ENCODE results near the gene EFHD2.
A peak's percentile ranks its signal among the peaks of the same experiment; 100 is the strongest.

Gene EFHD2

DNA sequence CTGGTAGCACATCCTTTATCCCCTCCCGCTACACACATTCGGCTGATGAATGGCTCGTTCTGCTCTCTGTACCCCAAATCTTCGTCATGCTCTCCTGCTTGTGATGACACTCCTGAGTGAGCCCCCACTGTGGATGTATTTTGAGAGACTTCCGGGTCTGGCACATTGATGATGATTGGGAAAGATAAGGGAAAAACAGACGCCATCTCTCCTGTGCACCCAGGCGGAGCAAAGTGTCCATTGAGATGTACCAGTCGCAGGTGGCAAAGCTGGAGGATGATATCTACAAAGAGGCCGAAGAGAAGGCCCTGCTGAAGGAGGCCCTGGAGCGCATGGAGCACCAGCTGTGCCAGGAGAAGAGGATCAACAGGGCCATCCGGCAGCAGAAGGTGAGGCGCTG is 27.9 kb upstream of the EFHD2 start:
- no peak overlapping the region for H3K9ac ChIP-seq (ENCODE audit: low read length)
- H3K4me2 ChIP-seq (ENCODE audit: low read length): no peak overlapping the region
- no peaks in the 10 kb centered on the region for H3K9me3 ChIP-seq (ENCODE audit: insufficient read depth, low read length)
- no peak overlapping the region for H2AFZ ChIP-seq (ENCODE audit: low read depth, low read length)
- H3K79me2 ChIP-seq (ENCODE audit: low read length): no peaks in the 10 kb centered on the region
- no peak overlapping the region for H3K27ac ChIP-seq (ENCODE audit: low read length)
- H3K27me3 ChIP-seq (ENCODE audit: low read depth, low read length): peaks cover 15% of the 10 kb centered on the region
- no peaks in the 10 kb centered on the region for H3K4me1 ChIP-seq (ENCODE audit: low read length)
- no peak overlapping the region for H3K4me3 ChIP-seq (ENCODE audit: low read length)
- no peaks in the 10 kb centered on the region for H4K20me1 ChIP-seq (ENCODE audit: insufficient read depth, low read length)
- no peak for TF ChIP-seq EZH2phosphoT487 (IDR thresholded peaks at IDR 0.05; ENCODE audit: low read depth)
- TF ChIP-seq, protein P1, sequence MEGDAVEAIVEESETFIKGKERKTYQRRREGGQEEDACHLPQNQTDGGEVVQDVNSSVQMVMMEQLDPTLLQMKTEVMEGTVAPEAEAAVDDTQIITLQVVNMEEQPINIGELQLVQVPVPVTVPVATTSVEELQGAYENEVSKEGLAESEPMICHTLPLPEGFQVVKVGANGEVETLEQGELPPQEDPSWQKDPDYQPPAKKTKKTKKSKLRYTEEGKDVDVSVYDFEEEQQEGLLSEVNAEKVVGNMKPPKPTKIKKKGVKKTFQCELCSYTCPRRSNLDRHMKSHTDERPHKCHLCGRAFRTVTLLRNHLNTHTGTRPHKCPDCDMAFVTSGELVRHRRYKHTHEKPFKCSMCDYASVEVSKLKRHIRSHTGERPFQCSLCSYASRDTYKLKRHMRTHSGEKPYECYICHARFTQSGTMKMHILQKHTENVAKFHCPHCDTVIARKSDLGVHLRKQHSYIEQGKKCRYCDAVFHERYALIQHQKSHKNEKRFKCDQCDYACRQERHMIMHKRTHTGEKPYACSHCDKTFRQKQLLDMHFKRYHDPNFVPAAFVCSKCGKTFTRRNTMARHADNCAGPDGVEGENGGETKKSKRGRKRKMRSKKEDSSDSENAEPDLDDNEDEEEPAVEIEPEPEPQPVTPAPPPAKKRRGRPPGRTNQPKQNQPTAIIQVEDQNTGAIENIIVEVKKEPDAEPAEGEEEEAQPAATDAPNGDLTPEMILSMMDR (IDR thresholded peaks at IDR 0.05; ENCODE audit: low read depth, low read length): no peak
- H3K36me3 ChIP-seq (replicated peaks; ENCODE audit: low read depth, low read length): no peaks in the 10 kb centered on the region

DNA sequence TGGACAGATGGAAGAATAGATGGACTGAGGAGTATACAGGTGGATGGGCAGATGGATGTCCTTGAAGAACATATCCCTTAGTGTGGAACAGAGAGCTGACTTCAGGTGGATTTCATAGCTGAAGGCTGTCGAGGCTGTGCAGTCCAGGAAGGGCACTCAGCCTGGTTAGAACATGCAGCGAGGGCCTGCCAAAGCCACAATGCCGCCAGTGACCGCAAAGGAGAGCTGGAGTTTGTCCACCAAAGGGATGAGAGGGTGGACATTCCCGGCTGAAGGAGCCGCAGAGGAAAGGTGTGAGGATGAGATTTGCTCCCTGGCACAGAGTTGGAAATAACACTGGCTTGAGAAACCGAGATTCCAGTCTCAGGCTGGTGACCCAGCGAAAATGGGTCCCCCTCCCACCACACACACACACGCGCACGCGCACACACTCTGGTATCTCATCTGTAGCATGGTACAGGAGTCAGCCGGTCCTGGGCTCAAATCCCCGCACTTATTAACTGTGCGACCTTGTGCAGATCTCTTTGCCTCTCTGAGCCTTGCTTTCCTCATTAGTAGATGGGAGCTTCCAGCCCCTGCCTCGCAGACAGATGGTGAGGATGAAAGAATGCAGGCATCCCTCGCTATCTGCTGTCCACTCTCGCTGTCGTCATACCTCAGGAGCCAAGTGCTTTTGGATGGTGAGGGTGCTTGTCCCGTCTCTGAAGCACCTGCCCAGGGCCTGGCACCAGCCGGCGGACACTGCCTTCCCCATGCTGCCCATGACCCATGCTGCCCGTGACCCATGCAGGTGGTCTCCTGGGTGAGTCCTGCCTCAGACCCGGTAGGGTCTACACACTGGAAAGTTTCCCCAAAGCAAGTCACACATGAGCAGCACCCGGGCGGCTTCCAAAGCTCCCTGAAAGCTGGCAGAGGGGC is 26.8 kb upstream of the EFHD2 start:
- H3K9ac ChIP-seq (ENCODE audit: low read length): no peak overlapping the region
- no peaks in the 10 kb centered on the region for H3K79me2 ChIP-seq (ENCODE audit: low read length)
- TF ChIP-seq, protein P1 (IDR thresholded peaks at IDR 0.05; ENCODE audit: low read depth, low read length): no peak
- no peak for TF ChIP-seq EZH2phosphoT487 (IDR thresholded peaks at IDR 0.05; ENCODE audit: low read depth)
- H3K4me1 ChIP-seq (ENCODE audit: low read length): no peaks in the 10 kb centered on the region
- H3K9me3 ChIP-seq (ENCODE audit: insufficient read depth, low read length): no peaks in the 10 kb centered on the region
- no peaks in the 10 kb centered on the region for H3K36me3 ChIP-seq (replicated peaks; ENCODE audit: low read depth, low read length)
- H3K4me2 ChIP-seq (ENCODE audit: low read length): no peak overlapping the region
- no peak overlapping the region for H3K4me3 ChIP-seq (ENCODE audit: low read length)
- no peak overlapping the region for H2AFZ ChIP-seq (ENCODE audit: low read depth, low read length)
- H3K27ac ChIP-seq (ENCODE audit: low read length): no peak overlapping the region
- H3K27me3 ChIP-seq (ENCODE audit: low read depth, low read length): peaks cover 15% of the 10 kb centered on the region
- H4K20me1 ChIP-seq (ENCODE audit: insufficient read depth, low read length): no peaks in the 10 kb centered on the region

DNA sequence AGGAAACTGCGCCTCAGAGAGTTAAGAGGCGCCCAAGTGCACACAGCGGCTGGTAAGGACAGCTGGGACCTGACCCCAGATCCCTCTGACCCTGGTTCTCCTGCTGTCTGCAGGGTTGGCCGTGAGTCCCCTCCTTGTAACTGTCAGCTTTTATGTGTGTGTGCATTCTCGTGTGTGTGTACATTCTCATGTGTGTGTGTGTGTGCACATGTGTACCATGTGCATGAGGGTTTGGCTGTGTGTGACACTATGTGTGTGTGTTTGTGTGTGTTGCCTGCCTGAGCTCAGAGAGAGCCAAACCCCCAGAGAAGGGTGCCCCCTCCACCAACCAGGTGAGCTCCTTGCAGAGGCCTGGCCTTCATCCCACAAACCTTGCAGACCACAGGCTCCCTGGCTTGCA is 25.9 kb upstream of the EFHD2 start:
- H2AFZ ChIP-seq (ENCODE audit: low read depth, low read length): no peak overlapping the region
- H3K9me3 ChIP-seq (ENCODE audit: insufficient read depth, low read length): no peaks in the 10 kb centered on the region
- no peaks in the 10 kb centered on the region for H4K20me1 ChIP-seq (ENCODE audit: insufficient read depth, low read length)
- H3K79me2 ChIP-seq (ENCODE audit: low read length): no peaks in the 10 kb centered on the region
- H3K27me3 ChIP-seq (ENCODE audit: low read depth, low read length): peaks cover 10% of the 10 kb centered on the region
- no peaks in the 10 kb centered on the region for H3K36me3 ChIP-seq (replicated peaks; ENCODE audit: low read depth, low read length)
- no peak overlapping the region for H3K27ac ChIP-seq (ENCODE audit: low read length)
- H3K9ac ChIP-seq (ENCODE audit: low read length): no peak overlapping the region
- H3K4me3 ChIP-seq (ENCODE audit: low read length): no peak overlapping the region
- TF ChIP-seq, protein P1 (IDR thresholded peaks at IDR 0.05; ENCODE audit: low read depth, low read length): no peak
- no peak for TF ChIP-seq EZH2phosphoT487 (IDR thresholded peaks at IDR 0.05; ENCODE audit: low read depth)
- H3K4me1 ChIP-seq (ENCODE audit: low read length): no peaks in the 10 kb centered on the region
- no peak overlapping the region for H3K4me2 ChIP-seq (ENCODE audit: low read length)

DNA sequence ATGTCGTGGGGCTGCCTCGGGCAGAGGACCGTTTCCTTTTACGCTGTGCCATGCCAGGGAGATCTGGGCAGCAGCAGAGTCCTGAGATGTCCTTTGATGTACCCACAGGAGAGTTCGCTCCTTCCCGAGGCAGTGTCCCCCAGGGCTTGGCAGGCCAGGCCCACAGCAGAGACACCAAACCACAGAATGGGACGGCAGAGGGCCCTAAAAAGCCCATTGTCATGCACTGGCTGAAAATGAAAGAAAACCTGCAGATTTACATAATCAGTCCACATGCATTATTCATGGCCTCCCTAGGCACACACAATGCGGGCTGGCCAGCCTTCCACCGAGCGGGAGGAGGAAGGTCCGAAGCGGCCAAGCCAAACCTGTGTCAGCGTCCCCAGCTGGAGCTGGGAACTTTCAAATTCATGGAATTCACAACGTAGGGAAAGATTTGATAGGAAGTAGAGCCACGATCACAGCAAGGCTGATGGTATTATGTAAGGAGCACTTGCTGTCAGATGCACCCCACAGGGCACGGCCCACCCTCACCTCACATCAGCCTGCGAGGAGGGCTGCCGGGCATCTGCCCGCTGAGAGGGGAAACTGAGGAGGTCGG is 25.3 kb upstream of the EFHD2 start:
- no peak overlapping the region for H2AFZ ChIP-seq (ENCODE audit: low read depth, low read length)
- TF ChIP-seq, protein P1 (IDR thresholded peaks at IDR 0.05; ENCODE audit: low read depth, low read length): no peak
- TF ChIP-seq EZH2phosphoT487 (IDR thresholded peaks at IDR 0.05; ENCODE audit: low read depth): no peak
- peak overlapping the region; percentile 22 for H3K4me2 ChIP-seq (ENCODE audit: low read length)
- H3K4me1 ChIP-seq (ENCODE audit: low read length): no peaks in the 10 kb centered on the region
- H4K20me1 ChIP-seq (ENCODE audit: insufficient read depth, low read length): no peaks in the 10 kb centered on the region
- H3K4me3 ChIP-seq (ENCODE audit: low read length): peak overlapping the region; percentile 14; the same call in 1 of the 2 replicates
- H3K27ac ChIP-seq (ENCODE audit: low read length): no peak overlapping the region
- H3K27me3 ChIP-seq (ENCODE audit: low read depth, low read length): peaks cover 10% of the 10 kb centered on the region
- no peak overlapping the region for H3K9ac ChIP-seq (ENCODE audit: low read length)
- H3K9me3 ChIP-seq (ENCODE audit: insufficient read depth, low read length): no peaks in the 10 kb centered on the region
- H3K79me2 ChIP-seq (ENCODE audit: low read length): no peaks in the 10 kb centered on the region
- no peaks in the 10 kb centered on the region for H3K36me3 ChIP-seq (replicated peaks; ENCODE audit: low read depth, low read length)

Data from OCI-LY3 (cell line).